ENCODE data around the gene DNAJB13. TPM values are rescaled to one million over a fixed set of nuclear protein-coding genes. Genes with fewer than 3 reads are reported as not detected.

The DNAJB13 gene
- total RNA-seq, 1 donor from 2014 or later, result not detected

DNA sequence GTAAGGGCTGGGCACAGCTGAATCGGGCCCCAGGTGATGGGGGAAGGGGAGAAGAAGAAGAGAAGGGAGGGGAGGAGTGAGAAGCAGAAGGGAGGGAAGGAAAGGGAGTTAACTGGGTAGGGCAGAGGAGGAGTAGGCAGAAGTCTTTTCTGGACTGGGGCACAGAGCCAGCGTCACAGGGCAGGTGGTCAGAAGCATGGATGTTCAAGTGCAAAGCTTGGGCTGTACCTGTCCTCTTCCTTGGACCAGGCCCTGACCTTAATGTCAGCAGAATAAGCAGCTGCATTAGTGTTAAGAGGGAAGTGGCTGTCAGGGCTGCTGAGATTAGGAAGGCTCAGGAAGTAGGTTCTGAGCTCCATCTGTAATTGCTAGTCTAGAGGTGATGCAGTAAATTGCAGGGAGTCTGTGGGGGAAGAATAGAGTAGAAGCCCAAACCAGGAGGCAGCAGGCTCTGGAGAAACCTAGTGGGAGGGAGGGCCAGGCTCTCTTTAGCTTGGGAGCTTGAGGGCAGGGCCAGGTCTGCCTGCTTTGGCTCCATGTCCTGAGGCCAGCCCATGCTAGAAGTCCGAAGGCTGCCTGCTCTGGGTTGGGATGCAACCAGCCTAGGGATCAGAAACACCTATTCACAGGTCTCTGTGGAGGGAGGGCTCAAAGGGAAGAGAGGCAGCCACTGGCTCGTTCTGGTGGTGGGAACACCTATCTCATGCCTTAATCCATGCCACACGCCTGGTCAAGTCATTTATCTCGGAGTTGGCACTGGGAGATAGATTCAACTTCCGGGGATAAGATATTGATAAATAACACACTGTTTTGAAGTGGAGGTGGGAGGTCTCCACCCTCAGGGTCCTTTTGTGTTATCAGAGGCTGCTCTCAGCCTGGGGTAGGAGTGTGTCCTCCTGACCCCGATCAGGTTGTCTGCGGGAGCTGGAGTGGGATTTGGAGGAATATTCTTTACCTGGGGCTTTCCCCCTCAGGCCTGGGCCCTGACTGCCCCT lies 59.8 kb downstream of the DNAJB13 start:
- FAIRE-seq, result no peak
- DNase-seq (ENCODE audit: low spot score in 2 of 2), result no peak

DNA sequence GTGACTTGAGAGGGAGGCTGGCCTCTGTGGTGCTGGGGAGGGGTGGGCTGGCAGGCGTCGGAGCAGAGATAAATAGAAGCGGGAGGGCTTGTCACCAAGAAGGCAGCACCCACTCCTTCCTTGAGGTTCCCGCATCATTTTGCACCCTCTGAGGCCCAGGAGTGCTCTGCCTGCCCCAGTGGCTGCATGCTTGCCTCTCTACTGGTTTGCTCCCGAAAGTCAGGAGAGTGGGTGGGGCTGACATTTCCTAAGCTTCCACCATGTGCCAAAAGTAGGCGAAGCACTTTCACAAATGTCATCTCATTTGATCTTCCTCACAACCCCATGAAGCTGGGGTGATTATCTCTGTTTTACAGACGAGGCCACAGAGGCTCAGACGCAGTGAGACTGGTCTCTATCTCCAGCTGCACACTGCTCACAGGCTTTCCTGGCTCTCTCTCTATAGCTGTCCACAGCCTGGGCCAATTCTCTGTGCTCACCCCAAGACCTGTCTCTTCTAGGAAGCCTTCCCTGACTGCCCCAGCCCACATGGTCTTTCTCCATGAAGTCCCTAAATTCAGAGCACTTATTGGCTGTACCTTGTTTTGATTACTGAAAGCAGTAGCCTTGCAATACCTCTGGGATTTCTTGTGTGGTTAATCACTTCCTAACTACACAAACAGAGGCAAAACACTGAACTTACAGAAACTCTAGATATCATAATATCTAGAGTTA lies 60.7 kb downstream of the DNAJB13 start:
- DNase-seq (ENCODE audit: low spot score in 2 of 2) (no peak), FAIRE-seq (no peak)

DNA sequence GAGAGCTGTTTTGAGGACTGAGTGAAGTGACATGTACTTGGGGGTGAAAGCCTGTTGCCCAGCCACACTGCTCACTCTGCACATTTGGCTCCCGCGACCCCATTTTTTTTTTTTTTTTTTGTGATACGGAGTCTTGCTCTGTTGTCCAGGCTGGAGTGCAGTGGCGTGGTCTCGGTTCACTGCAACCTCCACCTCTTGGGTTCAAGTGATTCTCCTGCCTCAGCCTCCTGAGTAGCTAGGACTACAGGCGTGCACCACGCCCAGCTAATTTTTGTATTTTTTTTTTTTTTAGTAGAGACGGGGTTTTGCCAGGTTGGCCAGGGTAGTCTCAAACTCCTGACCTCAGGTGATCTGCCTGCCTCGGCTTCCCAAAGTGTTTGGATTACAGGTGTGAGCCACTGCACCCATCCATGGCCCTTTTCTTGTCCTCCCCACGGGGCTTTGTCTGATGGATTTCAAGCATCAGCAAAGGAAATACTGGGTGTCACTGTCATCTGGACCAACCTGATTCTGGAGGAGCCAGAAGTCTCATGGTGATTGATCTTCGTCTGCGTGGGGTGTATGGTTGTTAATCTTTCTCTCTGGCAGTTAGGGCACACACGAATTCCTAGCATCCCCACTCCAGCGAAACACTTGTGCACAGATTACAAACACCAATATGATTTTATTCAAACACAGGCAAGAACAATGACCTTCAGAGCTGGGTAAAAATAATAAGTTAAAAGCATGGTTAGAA lies 61.4 kb downstream of the DNAJB13 start:
- FAIRE-seq, result no peak

DNA sequence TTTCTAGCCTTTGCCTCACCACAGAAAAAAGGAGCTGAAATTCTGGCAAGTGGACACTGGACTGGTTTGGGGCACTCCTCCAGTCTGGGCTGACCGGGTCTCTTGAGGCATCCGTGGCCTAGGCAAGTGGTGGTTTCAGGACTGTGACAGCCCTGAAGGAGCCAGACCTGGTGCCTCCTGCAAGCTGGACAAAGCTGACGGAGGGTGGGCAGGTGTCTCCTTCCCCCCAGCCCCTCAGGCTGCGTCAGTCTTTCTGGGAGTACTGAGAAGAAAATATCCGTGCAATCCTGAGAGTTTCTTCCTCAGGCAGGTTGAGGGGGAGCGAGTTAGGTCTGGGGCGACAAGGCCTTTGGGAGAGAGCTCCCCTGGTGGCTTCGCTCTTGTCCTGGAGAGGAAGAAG lies 62.3 kb downstream of the DNAJB13 start:
- FAIRE-seq, result no peak

More for the DNA sequence above, 61.4 kb downstream of the DNAJB13 start:
- DNase-seq (ENCODE audit: low spot score in 2 of 2), result no peak

DNA sequence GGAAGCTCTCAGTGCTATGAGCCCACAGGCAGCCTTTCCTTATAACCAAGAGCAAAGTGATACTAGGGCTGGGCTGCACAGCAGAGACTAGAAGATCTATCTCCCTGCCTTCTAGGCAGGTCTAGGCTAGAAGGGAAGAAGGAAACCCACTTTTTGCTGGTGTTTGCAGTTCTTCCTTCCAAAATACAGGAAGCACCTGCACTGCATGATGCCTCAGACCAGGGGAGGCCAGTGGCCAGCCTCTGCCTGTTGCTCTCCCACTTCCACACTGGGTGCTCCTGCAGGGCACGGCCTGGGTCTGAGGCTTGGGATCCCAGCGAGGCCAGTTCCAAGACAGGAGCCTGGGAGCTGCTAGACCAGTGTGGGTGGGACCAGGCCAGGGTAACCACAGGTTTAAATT lies 64.1 kb downstream of the DNAJB13 start:
- no peak for DNase-seq (ENCODE audit: low spot score in 2 of 2)
- no peak for FAIRE-seq

More for the DNA sequence above, 62.3 kb downstream of the DNAJB13 start:
- no peak for DNase-seq (ENCODE audit: low spot score in 2 of 2)

DNA sequence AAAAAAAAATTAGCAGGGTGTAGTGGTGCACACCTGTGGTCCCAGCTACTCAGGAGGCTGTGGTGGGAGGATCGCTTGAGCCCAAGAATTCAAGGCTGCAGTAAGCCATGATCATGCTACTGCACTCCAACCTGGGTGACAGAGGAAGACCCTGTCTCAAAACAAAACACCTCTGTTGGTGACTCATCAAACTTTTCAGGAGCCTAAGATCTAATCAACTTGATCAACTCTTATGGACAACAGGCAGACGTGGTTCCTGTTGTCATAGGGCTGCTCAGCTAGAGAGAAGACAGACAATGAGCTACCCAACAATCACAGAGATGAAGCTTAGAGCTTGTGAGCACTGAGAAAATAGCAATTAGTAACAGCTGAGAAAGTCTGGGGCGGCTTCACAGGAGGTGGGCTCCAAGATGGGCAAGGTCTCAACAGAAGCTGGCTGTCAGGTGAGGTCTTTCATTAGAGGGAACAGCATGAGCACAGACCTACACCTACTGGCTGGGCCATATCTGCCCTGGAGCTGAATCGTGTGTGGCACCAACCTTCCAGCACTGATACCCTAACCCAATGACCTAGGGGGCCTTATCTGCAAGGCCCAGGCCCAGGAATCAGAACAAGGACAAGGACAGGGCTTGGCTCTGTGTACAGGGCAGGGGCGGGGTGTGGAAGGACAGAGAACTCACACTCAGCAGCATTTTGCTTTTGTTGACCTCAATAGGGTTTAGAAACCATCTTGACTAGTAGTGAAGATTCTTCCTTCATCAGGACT lies 65.3 kb downstream of the DNAJB13 start:
- FAIRE-seq (no peak), DNase-seq (ENCODE audit: low spot score in 2 of 2) (no peak)

DNA sequence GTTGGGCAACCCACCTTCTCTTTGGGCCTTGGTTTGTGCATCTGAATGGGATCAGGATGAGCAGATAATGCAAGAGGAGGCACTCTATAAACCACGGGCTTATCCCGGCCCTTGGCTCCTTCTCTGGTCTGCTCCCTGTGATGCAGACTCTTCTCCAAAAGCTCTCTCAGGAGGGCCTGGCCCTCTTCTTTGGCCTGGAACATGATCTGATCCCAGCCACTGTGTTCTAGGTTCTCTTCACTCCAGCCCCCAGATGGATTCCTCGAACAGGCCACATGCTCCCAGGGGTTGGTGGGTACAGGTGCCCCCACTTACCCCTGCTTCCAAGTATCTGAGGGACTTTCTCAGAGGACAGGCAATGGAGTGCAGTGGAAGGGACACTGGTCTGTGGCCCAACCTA lies 66.8 kb downstream of the DNAJB13 start:
- no peak for FAIRE-seq
- no peak for DNase-seq (ENCODE audit: low spot score in 2 of 2)

DNA sequence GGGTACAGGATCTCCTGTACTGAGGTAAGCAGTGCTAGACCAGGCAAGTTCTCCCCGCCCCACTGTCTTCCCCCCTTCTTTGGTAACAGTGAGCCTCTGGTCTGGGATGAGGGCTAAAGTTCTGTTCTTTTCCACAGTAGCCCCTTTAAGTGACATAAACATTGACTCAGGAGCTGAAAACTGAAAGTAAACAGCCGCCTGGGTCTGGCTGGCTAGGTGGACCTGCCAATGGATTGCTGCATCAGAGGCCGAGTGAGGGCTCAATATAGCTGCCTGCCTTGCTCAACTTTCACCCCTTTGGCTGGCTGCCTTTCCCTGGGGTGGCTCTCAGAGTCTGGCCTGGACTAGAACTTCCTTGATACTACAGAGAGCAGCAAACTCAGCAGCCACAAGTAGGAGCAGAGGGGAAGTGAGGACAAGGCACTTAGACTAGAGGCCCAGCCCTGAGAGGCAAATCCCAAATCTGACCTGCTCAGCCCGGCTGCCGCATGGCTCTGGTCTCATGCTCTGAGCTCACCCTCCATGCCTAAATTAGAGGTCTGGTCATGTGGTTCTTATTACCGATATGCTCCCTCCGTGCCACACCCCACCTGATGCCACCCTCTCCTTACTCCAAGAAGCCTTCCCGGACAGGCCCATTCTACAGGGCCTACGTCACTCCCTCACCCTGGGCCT lies 67.6 kb downstream of the DNAJB13 start:
- peak; percentile 18 to 50 for DNase-seq (ENCODE audit: low spot score in 2 of 2)
- no peak for FAIRE-seq

DNA sequence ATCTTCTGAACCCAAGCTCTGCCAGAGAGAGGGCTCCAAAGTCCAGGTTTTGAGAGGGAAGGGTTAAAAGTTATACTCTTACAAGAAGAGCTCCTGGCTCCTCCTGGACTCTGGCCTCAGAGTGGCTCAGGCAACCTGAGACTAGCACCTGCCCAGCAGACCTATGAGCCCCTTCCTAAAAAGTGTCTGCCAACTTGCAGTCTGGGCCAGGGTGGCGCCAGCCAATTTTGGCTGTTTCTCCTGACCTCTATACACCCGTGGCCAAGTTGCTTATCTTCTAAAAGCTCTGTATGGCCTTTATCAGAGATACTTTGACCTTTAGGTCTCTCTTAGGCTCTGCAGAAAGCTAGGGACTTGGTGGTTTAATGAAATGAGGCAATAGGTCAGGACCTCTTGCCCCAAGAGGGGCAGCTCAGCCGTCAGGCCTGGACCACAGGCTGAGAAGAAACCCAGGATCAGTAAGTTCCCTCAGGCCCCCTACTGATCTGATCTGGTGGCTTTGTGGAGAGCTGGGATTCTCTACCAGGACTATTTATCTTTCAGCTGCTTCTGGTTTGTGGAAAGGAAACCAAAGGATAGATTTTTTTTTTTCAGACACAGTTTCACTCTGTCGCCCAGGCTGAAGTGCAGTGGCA lies 68.4 kb downstream of the DNAJB13 start:
- DNase-seq (ENCODE audit: low spot score in 2 of 2) (no peak), FAIRE-seq (no peak)

DNA sequence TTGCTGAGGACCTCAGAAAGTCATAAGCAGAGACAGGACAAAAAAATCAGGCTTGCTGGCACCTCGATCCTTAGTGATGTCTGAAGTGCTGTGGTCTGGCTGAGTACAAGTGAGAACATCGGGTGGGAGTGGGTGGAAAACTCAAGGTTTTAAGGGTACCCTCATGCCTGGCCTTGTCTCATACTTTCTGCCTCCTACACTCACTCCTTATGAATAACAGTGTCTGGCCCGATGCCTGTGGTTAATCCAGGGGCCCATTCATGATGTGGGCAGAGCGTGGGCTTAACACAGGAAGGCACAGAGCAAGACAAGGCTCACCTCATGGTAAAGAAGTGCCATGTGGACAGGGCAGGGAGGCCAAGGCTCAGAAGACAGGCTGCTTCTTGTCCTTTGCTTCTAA lies 69.0 kb downstream of the DNAJB13 start:
- FAIRE-seq, result no peak

More for the DNA sequence above, 69.0 kb downstream of the DNAJB13 start:
- no peak for DNase-seq (ENCODE audit: low spot score in 2 of 2)

Other genes starting within 250 kb of the DNAJB13 start
- gene RAB6A, start 190.0 kb upstream of the DNAJB13 start, total RNA-seq, result 390 TPM
- 29.8 TPM for gene MRPL48, start 163.2 kb upstream of the DNAJB13 start, total RNA-seq
- gene COA4, start 74.2 kb upstream of the DNAJB13 start, total RNA-seq, result 29.8 TPM
- gene PAAF1, start 74.0 kb upstream of the DNAJB13 start, total RNA-seq, result 7.3 TPM
- gene UCP2, start 31.8 kb downstream of the DNAJB13 start, total RNA-seq, result 1.6 TPM
- 0.82 TPM for gene UCP3, start 58.1 kb downstream of the DNAJB13 start, total RNA-seq
- 11.8 TPM for gene C2CD3, start 220.0 kb downstream of the DNAJB13 start, total RNA-seq
- gene PPME1, start 220.3 kb downstream of the DNAJB13 start, total RNA-seq, result 45.7 TPM

Data from frontal cortex (tissue), 4 donors.